PFSK-1 (cell line): Measurements from ENCODE around the gene ARHGAP25.

Experiments
- FOXP2 ChIP-seq: optimal IDR thresholded peaks from 2 replicates; pipeline ENCODE3; 2011; ENCODE audit warnings: borderline replicate concordance, control low read depth, inconsistent platforms; ENCODE audit not compliant: insufficient read depth; ENCODE audit errors: extremely low read length, extremely low read depth
- POLR2AphosphoS5 ChIP-seq: IDR thresholded peaks from 2 replicates; pipeline ENCODE4 v1.6.1; 2012; ENCODE audit warnings: low read depth, mild to moderate bottlenecking, control low read depth, low read length, moderate library complexity
- REST ChIP-seq, 2 experiments: IDR thresholded peaks; 2 replicates each; pipeline versions ENCODE4 v1.6.1 to v1.8.0; 2011 to 2012; ENCODE audit warnings: low read depth in 2 of 2, low read length in 2 of 2, control low read depth in 1 of 2, inconsistent platforms in 1 of 2, mild to moderate bottlenecking in 1 of 2, moderate library complexity in 1 of 2; ENCODE audit not compliant: insufficient read depth in 1 of 2
- SIN3A ChIP-seq: IDR thresholded peaks from 2 replicates; pipeline ENCODE4 v1.6.1; 2012; ENCODE audit warnings: mild to moderate bottlenecking, low read length, moderate library complexity, borderline replicate concordance; ENCODE audit not compliant: insufficient read depth
- TAF1 ChIP-seq: IDR thresholded peaks from 2 replicates; pipeline ENCODE4 v1.6.1; 2012; ENCODE audit warnings: low read length, control low read depth, borderline replicate concordance; ENCODE audit not compliant: insufficient read depth

Gene ARHGAP25

GRCh38 chr2:68835621-68836020 is 101.0 kb downstream of the ARHGAP25 start:
- TF ChIP-seq SIN3A (no peak), POLR2AphosphoS5 (no peak), FOXP2 (no peak), TAF1 (no peak), REST (IDR thresholded peaks at IDR 0.05; ENCODE audit: insufficient read depth in 1 of 2, low read depth in 2 of 2, low read length in 2 of 2) (no peak)

GRCh38 chr2:68837164-68837860 is 102.7 kb downstream of the ARHGAP25 start:
- TF ChIP-seq REST (IDR thresholded peaks at IDR 0.05; ENCODE audit: insufficient read depth in 1 of 2, low read depth in 2 of 2, low read length in 2 of 2) (no peak), POLR2AphosphoS5 (no peak), SIN3A (no peak), TAF1 (no peak), FOXP2 (no peak)

- TF ChIP-seq FOXP2 = no peak
- TF ChIP-seq REST (IDR thresholded peaks at IDR 0.05; ENCODE audit: insufficient read depth in 1 of 2, low read depth in 2 of 2, low read length in 2 of 2) = no peak
- TF ChIP-seq SIN3A = no peak
- no peak for TF ChIP-seq POLR2AphosphoS5
- no peak for TF ChIP-seq TAF1
Measured at GRCh38 chr2:68837861-68838341, 103.3 kb downstream of the ARHGAP25 start.

GRCh38 chr2:68838641-68839040 is 104.0 kb downstream of the ARHGAP25 start:
- TF ChIP-seq POLR2AphosphoS5 = no peak
- no peak for TF ChIP-seq SIN3A
- TF ChIP-seq TAF1 = no peak
- no peak for TF ChIP-seq FOXP2
- TF ChIP-seq REST (IDR thresholded peaks at IDR 0.05; ENCODE audit: insufficient read depth in 1 of 2, low read depth in 2 of 2, low read length in 2 of 2) = no peak
